Transverse colon (tissue), 4 donors: Measurements from ENCODE around the gene CBY2. TPM values are rescaled to one million over a fixed set of nuclear protein-coding genes. Genes with fewer than 3 reads are reported as not detected.

Source experiments
- DNase-seq: peaks from one replicate; pipeline ENCODE4 v3.0.0-alpha.2; 2019
- H3K27ac ChIP-seq, 4 donors: fragments of 200-600 bp; sonication (generic); 2 replicates each; pipeline ENCODE4 v1.5.1; 2016 to 2018; ENCODE audit warnings: inconsistent platforms in 4 of 4
- H3K27me3 ChIP-seq: fragments of 200-600 bp; sonication (generic); 2 replicates; pipeline ENCODE4 v1.5.1; 2017; ENCODE audit warnings: inconsistent platforms
- H3K36me3 ChIP-seq, 4 donors: fragments of 200-600 bp; sonication (generic); 2 replicates each; pipeline ENCODE4 v1.5.1; 2017 to 2019; ENCODE audit warnings: inconsistent platforms in 4 of 4
- H3K4me1 ChIP-seq, 4 donors: fragments of 200-600 bp; sonication (generic); 2 replicates each; pipeline ENCODE4 v1.5.1; 2017 to 2020; ENCODE audit warnings: inconsistent platforms in 4 of 4
- H3K4me3 ChIP-seq, 4 donors: fragments of 200-600 bp; sonication (generic); 1 replicate in 1 of 4; 2 replicates in 3 of 4; pipeline versions ENCODE4 v1.5.1 to v1.6.1; 2017 to 2019; ENCODE audit warnings: inconsistent platforms in 4 of 4
- H3K9me3 ChIP-seq, 2 donors: fragments of 200-600 bp; sonication (generic); 2 replicates each; pipeline ENCODE4 v1.5.1; 2017 to 2019; ENCODE audit warnings: inconsistent platforms in 2 of 2
- EP300 ChIP-seq: sonication (generic); formaldehyde crosslinking; IDR thresholded peaks from one replicate; pipeline ENCODE4 v1.6.1; 2017; ENCODE audit warnings: antibody characterized with exemption, low read depth
- POLR2A ChIP-seq: fragments of 450-650 bp; IDR thresholded peaks from one replicate; pipeline ENCODE4 v1.6.1; 2016; ENCODE audit warnings: antibody characterized with exemption, mild to moderate bottlenecking, moderate library complexity
- POLR2AphosphoS5 ChIP-seq, 3 donors: sonication (generic); formaldehyde crosslinking; IDR thresholded peaks; one replicate each; pipeline ENCODE4 v1.6.1; 2016; ENCODE audit warnings: antibody characterized with exemption in 3 of 3
- WGBS, 2 donors: methylation state at CpG; one replicate each; pipeline ENCODE4 v1.1.5; 2018; ENCODE audit warnings: low coverage in 1 of 2; 5-methylcytosine and 5-hydroxymethylcytosine counted together
- in situ Hi-C, 4 donors: fragments of 200-750 bp; cut with MboI; loops; one replicate each; pipeline versions ENCODE4 v1.15.0 to v1.15.1; 2017; ENCODE audit warnings: low sequenced_read_pairs in 3 of 4, low pct_ligation_motif_present in 1 of 4, low pct_unique_long_range_greater_than_20kb in 1 of 4
- intact Hi-C: fragments of 100-400 bp; cut with DNase I; formaldehyde crosslinking; loops from one replicate; pipeline ENCODE4 v1.15.1; 2023; ENCODE audit warnings: low total_unique reads
- small RNA-seq, 4 donors: library from RNA; depleted of rRNA; stranded (forward); fragments of <200 nt; gene quantifications; one replicate each; pipeline ENCODE3, GENCODE V24; 2016
- total RNA-seq, 4 donors: library from RNA; depleted of rRNA; stranded (reverse); fragments of >200 nt; gene quantifications; one replicate each; pipeline ENCODE4 v1.1.0, GENCODE V29; 2016
- TF ChIP-seq, protein P1 (sequence below), 5 experiments: fragments of 200-600 bp in 3 of 5; fragments of 450-650 bp in 2 of 5; sonication (generic) in 3 of 5; IDR thresholded peaks; 1 replicate in 2 of 5; 2 replicates in 3 of 5; pipeline ENCODE4 v1.5.1; 2016 to 2017; ENCODE audit warnings: antibody characterized with exemption in 5 of 5, inconsistent platforms in 3 of 5, mild to moderate bottlenecking in 2 of 5, moderate library complexity in 1 of 5

The CBY2 gene
- total RNA-seq, 4 donors from 2014 or later, result not detected

DNA sequence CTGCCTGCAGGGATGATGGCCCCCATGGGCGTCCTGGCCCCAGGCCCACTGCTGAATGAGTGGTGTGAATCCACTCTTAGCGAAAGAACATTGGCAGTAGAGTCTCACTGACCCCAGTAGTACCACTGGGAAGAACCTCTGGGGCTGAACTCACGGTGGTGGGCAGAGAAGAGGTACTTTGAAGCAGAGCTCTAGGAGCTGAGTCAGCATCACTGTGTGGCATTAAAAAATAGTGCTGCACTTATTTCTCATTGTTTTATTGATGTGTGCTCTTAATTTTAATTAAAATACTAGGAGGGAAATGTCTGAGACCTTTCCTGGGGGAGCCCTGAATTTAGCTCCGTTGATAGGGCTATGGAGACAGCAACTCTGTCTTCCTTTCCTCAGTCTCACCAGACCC lies 61.3 kb downstream of the CBY2 start:
- Histone ChIP-seq H3K36me3 (no peaks in the 10 kb centered on the region), H3K27me3 (no peaks in the 10 kb centered on the region), H3K4me3 (no peak overlapping the region), H3K9me3 (no peaks in the 10 kb centered on the region), H3K27ac (no peak overlapping the region), H3K4me1 (no peaks in the 10 kb centered on the region)
- WGBS, 2 donors, result 82 to 100% methylated on average over 2 to 4 of the region's 4 CpGs
- in situ Hi-C loops (no loop called here), intact Hi-C loops (no loop called here)
- TF ChIP-seq POLR2AphosphoS5 (IDR thresholded peaks at IDR 0.05) (no peak), EP300 (no peak), POLR2A (no peak)
- TF ChIP-seq, protein P1, sequence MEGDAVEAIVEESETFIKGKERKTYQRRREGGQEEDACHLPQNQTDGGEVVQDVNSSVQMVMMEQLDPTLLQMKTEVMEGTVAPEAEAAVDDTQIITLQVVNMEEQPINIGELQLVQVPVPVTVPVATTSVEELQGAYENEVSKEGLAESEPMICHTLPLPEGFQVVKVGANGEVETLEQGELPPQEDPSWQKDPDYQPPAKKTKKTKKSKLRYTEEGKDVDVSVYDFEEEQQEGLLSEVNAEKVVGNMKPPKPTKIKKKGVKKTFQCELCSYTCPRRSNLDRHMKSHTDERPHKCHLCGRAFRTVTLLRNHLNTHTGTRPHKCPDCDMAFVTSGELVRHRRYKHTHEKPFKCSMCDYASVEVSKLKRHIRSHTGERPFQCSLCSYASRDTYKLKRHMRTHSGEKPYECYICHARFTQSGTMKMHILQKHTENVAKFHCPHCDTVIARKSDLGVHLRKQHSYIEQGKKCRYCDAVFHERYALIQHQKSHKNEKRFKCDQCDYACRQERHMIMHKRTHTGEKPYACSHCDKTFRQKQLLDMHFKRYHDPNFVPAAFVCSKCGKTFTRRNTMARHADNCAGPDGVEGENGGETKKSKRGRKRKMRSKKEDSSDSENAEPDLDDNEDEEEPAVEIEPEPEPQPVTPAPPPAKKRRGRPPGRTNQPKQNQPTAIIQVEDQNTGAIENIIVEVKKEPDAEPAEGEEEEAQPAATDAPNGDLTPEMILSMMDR (IDR thresholded peaks at IDR 0.05), result no peak
- DNase-seq, result no peak

Small RNA genes lying within 50 kb of the gene (small RNA-seq; reads per million reads assigned to genes)
- gene RF00017, result 0 reads per million in 4 donors

Other genes with a start within 250 kb of the CBY2 start
- gene COG3, start 237.4 kb upstream of the CBY2 start, total RNA-seq, result 100 to 1,000 TPM in 1 of 4 donors, 10 to 100 TPM in 3; 38.2 to 103 (median 58.5) TPM
- not detected for gene ERICH6B, start 86.6 kb upstream of the CBY2 start, total RNA-seq
- not detected for gene SIAH3, start 149.4 kb downstream of the CBY2 start, total RNA-seq